ENCODE data around the gene ASPM. TPM values are rescaled to one million over a fixed set of nuclear protein-coding genes. Genes with fewer than 3 reads are reported as not detected.

Gene ASPM
- total RNA-seq, 1 experiment from 2014 or later, result 32.8 TPM

GRCh38 chr1:197144570-197145325 is 1.7 kb downstream of the ASPM start:
- no TSS peak for BruUV-seq (replicated peaks)
- Mint-ChIP-seq H3K27me3 (ENCODE audit: insufficient read depth, unreplicated experiment) (no peaks in the 10 kb centered on the region), H3K36me3 (ENCODE audit: insufficient read depth, unreplicated experiment) (peaks cover 6% of the 10 kb centered on the region), H3K9me3 (ENCODE audit: unreplicated experiment) (no peaks in the 10 kb centered on the region), H3K4me1 (ENCODE audit: insufficient read depth, unreplicated experiment) (peaks cover 36% of the 10 kb centered on the region), H3K4me3 (ENCODE audit: unreplicated experiment) (peak overlapping the region; percentile 87), H3K27ac (ENCODE audit: low read depth, unreplicated experiment) (peak overlapping the region; percentile 89)
- POLR2A ChIA-PET, result interaction anchor here (0.7 to 4.9 kb wide), 12 partner anchors 8 to 1785 kb away, joined by 3 to 73 read pairs (median 4); no protein-coding TSS in a partner anchor
- CTCF ChIA-PET, result interaction anchor here (0.6 to 1.0 kb wide), 4 partner anchors 9 to 79 kb away, joined by 3 to 7 read pairs (median 4); no protein-coding TSS in a partner anchor
- peak; percentile 65 for DNase-seq (ENCODE audit: unreplicated experiment)
- TF ChIP-seq CTCF (IDR thresholded peaks at IDR 0.05; ENCODE audit: unreplicated experiment), result no peak
- intact Hi-C loops (cut with micrococcal nuclease), result loop anchor here (10.0 kb wide), 1 partner anchor 400 kb away; no protein-coding TSS in a partner anchor

- no TSS peak for BruUV-seq (replicated peaks)
- peaks cover 42% of the 10 kb centered on the region for H3K4me1 Mint-ChIP-seq (ENCODE audit: insufficient read depth, unreplicated experiment)
- H3K9me3 Mint-ChIP-seq (ENCODE audit: unreplicated experiment), result no peaks in the 10 kb centered on the region
- peak overlapping the region; percentile 42 for H3K4me3 Mint-ChIP-seq (ENCODE audit: unreplicated experiment)
- ChIA-PET CTCF (interaction anchor here (0.6 to 1.7 kb wide), 4 partner anchors 12 to 403 kb away, joined by 3 to 7 read pairs (median 4); no protein-coding TSS in a partner anchor), POLR2A (interaction anchor here (0.9 to 4.9 kb wide), 9 partner anchors 8 to 1787 kb away, joined by 3 to 73 read pairs (median 4); no protein-coding TSS in a partner anchor)
- intact Hi-C loops (cut with micrococcal nuclease), result loop anchor here (10.0 kb wide), 1 partner anchor 398 kb away; no protein-coding TSS in a partner anchor
- peak overlapping the region; percentile 89 for H3K27ac Mint-ChIP-seq (ENCODE audit: low read depth, unreplicated experiment)
- DNase-seq (ENCODE audit: unreplicated experiment), result no peak
- no peaks in the 10 kb centered on the region for H3K27me3 Mint-ChIP-seq (ENCODE audit: insufficient read depth, unreplicated experiment)
- H3K36me3 Mint-ChIP-seq (ENCODE audit: insufficient read depth, unreplicated experiment), result peaks cover 6% of the 10 kb centered on the region
- no peak for TF ChIP-seq CTCF (IDR thresholded peaks at IDR 0.05; ENCODE audit: unreplicated experiment)
Measured at GRCh38 chr1:197143276-197143675, 3.2 kb downstream of the ASPM start.

GRCh38 chr1:197141575-197141974 is 4.9 kb downstream of the ASPM start:
- CTCF ChIA-PET, result interaction anchor here (0.6 to 1.7 kb wide), 3 partner anchors 10 to 1330 kb away, joined by 3 to 7 read pairs (median 3); no protein-coding TSS in a partner anchor
- POLR2A ChIA-PET, result interaction anchor here (0.7 to 4.9 kb wide), 6 partner anchors 10 to 1788 kb away, joined by 3 to 73 read pairs (median 6); partner anchors contain the start of gene NEK7
- peaks cover 48% of the 10 kb centered on the region for H3K4me1 Mint-ChIP-seq (ENCODE audit: insufficient read depth, unreplicated experiment)
- no peak overlapping the region for H3K4me3 Mint-ChIP-seq (ENCODE audit: unreplicated experiment)
- BruUV-seq (replicated peaks), result no TSS peak
- no peaks in the 10 kb centered on the region for H3K9me3 Mint-ChIP-seq (ENCODE audit: unreplicated experiment)
- intact Hi-C loops (cut with micrococcal nuclease), result loop anchor here (10.0 kb wide), 1 partner anchor 397 kb away; no protein-coding TSS in a partner anchor
- H3K27me3 Mint-ChIP-seq (ENCODE audit: insufficient read depth, unreplicated experiment), result no peaks in the 10 kb centered on the region
- no peak for DNase-seq (ENCODE audit: unreplicated experiment)
- H3K27ac Mint-ChIP-seq (ENCODE audit: low read depth, unreplicated experiment), result peak overlapping the region; percentile 89
- peaks cover 6% of the 10 kb centered on the region for H3K36me3 Mint-ChIP-seq (ENCODE audit: insufficient read depth, unreplicated experiment)
- no peak for TF ChIP-seq CTCF (IDR thresholded peaks at IDR 0.05; ENCODE audit: unreplicated experiment)

GRCh38 chr1:197140121-197140520 is 6.3 kb downstream of the ASPM start:
- intact Hi-C loops (cut with micrococcal nuclease), result loop anchor here (10.0 kb wide), 1 partner anchor 395 kb away; no protein-coding TSS in a partner anchor
- ChIA-PET POLR2A (interaction anchor here (0.8 to 4.9 kb wide), 3 partner anchors 8 to 39 kb away, joined by 3 to 73 read pairs (median 5); no protein-coding TSS in a partner anchor), CTCF (no interaction called here)
- Mint-ChIP-seq H3K4me1 (ENCODE audit: insufficient read depth, unreplicated experiment) (peaks cover 53% of the 10 kb centered on the region), H3K27me3 (ENCODE audit: insufficient read depth, unreplicated experiment) (no peaks in the 10 kb centered on the region), H3K36me3 (ENCODE audit: insufficient read depth, unreplicated experiment) (peaks cover 6% of the 10 kb centered on the region), H3K9me3 (ENCODE audit: unreplicated experiment) (no peaks in the 10 kb centered on the region), H3K4me3 (ENCODE audit: unreplicated experiment) (peak overlapping the region; percentile 43), H3K27ac (ENCODE audit: low read depth, unreplicated experiment) (peak overlapping the region; percentile 77)
- peak; percentile 60 for DNase-seq (ENCODE audit: unreplicated experiment)
- no TSS peak for BruUV-seq (replicated peaks)
- no peak for TF ChIP-seq CTCF (IDR thresholded peaks at IDR 0.05; ENCODE audit: unreplicated experiment)

Measured in MCF 10A (cell line).